Measurements from ENCODE around the gene RUBCNL. TPM values are rescaled to one million over a fixed set of nuclear protein-coding genes. Genes with fewer than 3 reads are reported as not detected.
A peak's percentile ranks its signal among the peaks of the same experiment; 100 is the strongest.

RUBCNL gene
- total and polyA plus RNA-seq, 4 donors = 1.6 to 11.5 (median 5.5) TPM

DNA sequence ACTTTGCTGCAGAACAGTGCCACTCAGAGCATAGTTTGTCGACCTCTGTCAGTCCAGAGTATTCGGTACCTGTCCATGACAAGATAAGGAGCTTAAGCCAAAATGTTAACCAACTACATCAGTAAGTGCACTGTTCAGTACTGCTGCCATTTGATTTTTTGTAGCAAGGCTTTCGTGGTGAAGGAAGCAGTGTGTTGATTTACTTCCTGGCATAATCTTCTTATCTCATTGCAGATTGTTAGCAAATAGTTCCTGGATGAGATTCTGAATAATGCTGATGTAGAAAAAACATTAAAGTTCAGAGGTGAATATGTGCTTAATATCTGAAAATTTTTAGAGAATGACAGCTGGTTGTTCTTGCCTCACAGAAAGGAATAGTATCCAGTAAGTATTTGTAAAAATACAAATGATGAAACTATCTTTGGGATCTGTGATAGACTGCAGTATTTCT is 89.7 kb downstream of the RUBCNL start:
- no peaks in the 10 kb centered on the region for H3K9me3 ChIP-seq (ENCODE audit: control insufficient read depth in 4 of 4, insufficient read depth in 3 of 4, low read length in 3 of 4)
- ATAC-seq (ENCODE audit: insufficient read depth, low FRiP score) (no peak), DNase-seq (peak in 1 of 3 donors; percentile 67)
- WGBS, 2 donors = 16 to 33% methylated on average over 3 of the region's 3 CpGs
- H3K27ac ChIP-seq (ENCODE audit: low read depth in 1 of 2, low read length in 1 of 2) = peak overlapping the region in 1 of 2 donors; percentile 64
- no peak overlapping the region for H3K4me3 ChIP-seq
- no peaks in the 10 kb centered on the region for H3K27me3 ChIP-seq (ENCODE audit: control insufficient read depth in 3 of 3, insufficient read depth in 3 of 3, low read length in 2 of 3)
- no peaks in the 10 kb centered on the region for H3K36me3 ChIP-seq (ENCODE audit: control insufficient read depth in 4 of 4, insufficient read depth in 4 of 4, low read length in 4 of 4)
- TF ChIP-seq, protein P1, sequence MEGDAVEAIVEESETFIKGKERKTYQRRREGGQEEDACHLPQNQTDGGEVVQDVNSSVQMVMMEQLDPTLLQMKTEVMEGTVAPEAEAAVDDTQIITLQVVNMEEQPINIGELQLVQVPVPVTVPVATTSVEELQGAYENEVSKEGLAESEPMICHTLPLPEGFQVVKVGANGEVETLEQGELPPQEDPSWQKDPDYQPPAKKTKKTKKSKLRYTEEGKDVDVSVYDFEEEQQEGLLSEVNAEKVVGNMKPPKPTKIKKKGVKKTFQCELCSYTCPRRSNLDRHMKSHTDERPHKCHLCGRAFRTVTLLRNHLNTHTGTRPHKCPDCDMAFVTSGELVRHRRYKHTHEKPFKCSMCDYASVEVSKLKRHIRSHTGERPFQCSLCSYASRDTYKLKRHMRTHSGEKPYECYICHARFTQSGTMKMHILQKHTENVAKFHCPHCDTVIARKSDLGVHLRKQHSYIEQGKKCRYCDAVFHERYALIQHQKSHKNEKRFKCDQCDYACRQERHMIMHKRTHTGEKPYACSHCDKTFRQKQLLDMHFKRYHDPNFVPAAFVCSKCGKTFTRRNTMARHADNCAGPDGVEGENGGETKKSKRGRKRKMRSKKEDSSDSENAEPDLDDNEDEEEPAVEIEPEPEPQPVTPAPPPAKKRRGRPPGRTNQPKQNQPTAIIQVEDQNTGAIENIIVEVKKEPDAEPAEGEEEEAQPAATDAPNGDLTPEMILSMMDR (IDR thresholded peaks at IDR 0.05; ENCODE audit: control extremely low read depth, extremely low read depth) = no peak
- peaks cover 0 to 22% (median 1%) of the 10 kb centered on the region in 5 donors for H3K4me1 ChIP-seq (ENCODE audit: control insufficient read depth in 5 of 5, insufficient read depth in 5 of 5, low read length in 5 of 5)
- no peak overlapping the region for H3K9ac ChIP-seq (ENCODE audit: insufficient read depth in 1 of 2, low read length in 2 of 2)

GRCh38 chr13:46296921-46297320 is 90.1 kb downstream of the RUBCNL start:
- TF ChIP-seq, protein P1 (IDR thresholded peaks at IDR 0.05; ENCODE audit: control extremely low read depth, extremely low read depth) = no peak
- 34 to 44% methylated on average over 3 of the region's 3 CpGs for WGBS, 2 donors
- H3K9me3 ChIP-seq (ENCODE audit: control insufficient read depth in 4 of 4, insufficient read depth in 3 of 4, low read length in 3 of 4) = no peaks in the 10 kb centered on the region
- no peaks in the 10 kb centered on the region for H3K27me3 ChIP-seq (ENCODE audit: control insufficient read depth in 3 of 3, insufficient read depth in 3 of 3, low read length in 2 of 3)
- H3K4me3 ChIP-seq = no peak overlapping the region
- peak overlapping the region in 1 of 2 donors; percentile 78 for H3K27ac ChIP-seq (ENCODE audit: low read depth in 1 of 2, low read length in 1 of 2)
- peaks cover 0 to 22% (median 1%) of the 10 kb centered on the region in 5 donors for H3K4me1 ChIP-seq (ENCODE audit: control insufficient read depth in 5 of 5, insufficient read depth in 5 of 5, low read length in 5 of 5)
- peak in 1 of 3 donors; percentile 33 for DNase-seq
- H3K36me3 ChIP-seq (ENCODE audit: control insufficient read depth in 4 of 4, insufficient read depth in 4 of 4, low read length in 4 of 4) = no peaks in the 10 kb centered on the region
- no peak for ATAC-seq (ENCODE audit: insufficient read depth, low FRiP score)
- no peak overlapping the region for H3K9ac ChIP-seq (ENCODE audit: insufficient read depth in 1 of 2, low read length in 2 of 2)

- TF ChIP-seq, protein P1 (IDR thresholded peaks at IDR 0.05; ENCODE audit: control extremely low read depth, extremely low read depth) = no peak
- H3K27ac ChIP-seq (ENCODE audit: low read depth in 1 of 2, low read length in 1 of 2) = peak overlapping the region in 1 of 2 donors; percentile 78
- DNase-seq (peak in 2 of 3 donors; percentile 72 to 79), ATAC-seq (ENCODE audit: insufficient read depth, low FRiP score) (peak; percentile 71)
- no peaks in the 10 kb centered on the region for H3K36me3 ChIP-seq (ENCODE audit: control insufficient read depth in 4 of 4, insufficient read depth in 4 of 4, low read length in 4 of 4)
- peaks cover 0 to 22% (median 1%) of the 10 kb centered on the region in 5 donors for H3K4me1 ChIP-seq (ENCODE audit: control insufficient read depth in 5 of 5, insufficient read depth in 5 of 5, low read length in 5 of 5)
- WGBS, 2 donors = 54 to 60% methylated on average over 3 of the region's 3 CpGs
- H3K4me3 ChIP-seq = no peak overlapping the region
- no peaks in the 10 kb centered on the region for H3K9me3 ChIP-seq (ENCODE audit: control insufficient read depth in 4 of 4, insufficient read depth in 3 of 4, low read length in 3 of 4)
- no peak overlapping the region for H3K9ac ChIP-seq (ENCODE audit: insufficient read depth in 1 of 2, low read length in 2 of 2)
- H3K27me3 ChIP-seq (ENCODE audit: control insufficient read depth in 3 of 3, insufficient read depth in 3 of 3, low read length in 2 of 3) = no peaks in the 10 kb centered on the region
Observed at GRCh38 chr13:46296115-46296822, 90.8 kb downstream of the RUBCNL start.

Data from lung (tissue), 12 donors.